HG03025 (cell line): Measurements from ENCODE around the gene FOXL1.

Source experiments
- ATAC-seq: cut with Tn5 transposase; IDR thresholded peaks from one replicate; pipeline ENCODE4 v1.9.1; 2021; ENCODE audit warnings: mild to moderate bottlenecking, moderate library complexity; ENCODE audit not compliant: unreplicated experiment, low FRiP score

Gene FOXL1

DNA sequence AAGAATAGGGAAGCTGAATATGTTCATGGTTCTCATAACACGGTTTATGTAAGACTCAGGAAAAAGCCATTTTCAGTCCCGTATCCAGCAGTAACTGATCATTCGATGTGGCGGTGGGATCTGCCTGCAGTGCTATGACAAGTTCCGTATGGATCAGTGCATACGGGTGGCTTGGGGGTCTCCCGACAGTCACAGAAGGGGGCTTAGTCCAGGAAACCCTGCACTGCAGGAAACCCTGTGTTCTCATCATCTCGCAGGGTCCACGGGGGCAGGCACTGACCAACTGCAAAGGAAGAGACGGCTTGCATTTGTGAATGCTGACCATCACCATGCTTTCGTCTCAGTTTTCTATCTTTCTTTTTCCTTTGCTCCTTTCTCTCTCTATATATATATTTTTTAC is 31.1 kb upstream of the FOXL1 start:
- ATAC-seq, result no peak

DNA sequence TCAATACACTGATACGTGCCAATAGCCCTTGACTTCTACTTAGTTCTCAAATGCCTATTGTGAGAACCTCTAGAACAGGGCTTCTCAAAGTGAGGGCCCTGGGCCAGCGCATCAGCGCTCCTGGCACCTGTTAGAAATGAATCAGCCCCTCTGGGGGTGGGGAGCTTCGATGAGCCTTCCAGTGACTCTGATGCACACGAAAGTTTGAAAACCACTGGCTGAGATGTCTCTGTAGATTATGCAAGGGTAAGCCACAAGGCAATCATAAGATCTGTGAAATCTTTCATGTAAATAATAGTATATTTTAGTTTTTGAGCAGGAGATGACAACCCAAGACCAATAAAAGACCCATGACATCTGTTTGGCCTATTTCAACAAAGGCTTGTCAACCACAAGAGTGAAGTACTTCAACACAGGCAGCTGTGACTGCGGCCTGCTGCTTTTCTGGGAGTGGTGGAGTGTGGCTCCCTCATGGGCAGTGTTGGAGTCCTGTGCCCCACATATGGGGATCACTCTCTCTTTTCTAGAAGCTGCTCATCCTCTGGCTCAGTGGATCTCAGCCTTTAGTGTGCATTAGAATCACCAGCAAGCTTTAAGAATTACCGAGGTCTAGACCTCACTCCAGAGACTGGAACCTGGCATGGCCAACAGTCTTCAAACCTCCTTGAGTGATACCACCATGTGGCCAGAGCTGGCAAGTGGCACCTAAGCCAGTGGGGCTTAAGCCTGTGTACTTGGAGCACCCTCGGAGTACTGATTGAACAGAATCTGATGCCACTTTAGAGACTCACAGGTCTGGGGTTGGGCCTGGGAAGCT is 29.1 kb upstream of the FOXL1 start:
- no peak for ATAC-seq

DNA sequence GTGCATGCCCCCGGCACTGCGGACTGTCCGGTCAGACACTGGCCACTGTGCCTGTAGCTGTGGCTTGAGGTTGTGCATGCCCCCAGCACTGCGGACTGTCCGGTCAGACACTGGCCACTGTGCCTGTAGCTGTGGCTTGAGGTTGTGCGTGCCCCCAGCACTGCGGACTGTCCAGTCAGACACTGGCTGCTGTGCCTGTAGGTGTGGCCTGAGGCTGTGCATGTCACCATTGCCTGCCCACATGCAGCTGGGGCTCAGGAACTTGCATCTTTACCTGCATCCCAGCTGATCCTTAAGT is 28.5 kb upstream of the FOXL1 start:
- no peak for ATAC-seq

DNA sequence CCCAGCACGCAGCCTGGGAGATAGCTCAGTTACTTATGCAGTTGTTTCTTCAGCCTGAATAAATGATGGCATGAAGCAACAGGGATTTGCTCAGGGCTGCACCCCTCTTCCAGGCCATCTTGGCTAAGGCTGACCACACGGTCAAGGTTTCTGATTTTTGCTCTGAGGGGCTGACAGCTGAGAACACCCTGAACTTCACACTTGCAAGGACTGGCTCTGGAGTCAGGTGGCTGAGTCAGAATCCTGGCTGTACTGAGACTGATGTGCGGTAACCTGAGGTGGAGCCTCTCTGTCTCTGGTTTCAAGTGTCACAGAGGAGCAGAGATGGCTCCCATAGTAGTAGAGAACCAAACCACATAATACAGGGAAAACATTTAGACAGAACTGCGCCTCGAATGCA is 28.1 kb upstream of the FOXL1 start:
- ATAC-seq, result no peak

DNA sequence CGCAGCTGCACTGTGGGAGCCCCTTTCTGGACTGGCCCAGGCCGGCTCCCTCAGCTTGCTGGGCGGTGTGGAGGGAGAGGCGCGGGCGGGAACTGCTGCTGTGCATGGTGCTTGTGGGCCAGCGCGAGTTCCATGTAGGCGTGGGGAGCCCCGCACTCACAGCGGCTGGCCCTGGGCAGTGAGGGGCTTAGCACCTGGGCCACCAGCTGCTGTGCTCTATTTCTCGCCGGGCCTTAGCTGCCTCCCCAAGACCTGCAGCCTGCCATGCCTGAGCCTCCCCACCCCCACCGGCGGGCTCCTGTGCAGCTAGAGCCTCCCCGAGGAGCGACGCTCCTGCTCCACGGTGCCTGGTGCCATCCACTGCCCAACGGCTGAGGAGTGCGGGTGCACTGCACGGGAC is 25.0 kb upstream of the FOXL1 start:
- no peak for ATAC-seq

DNA sequence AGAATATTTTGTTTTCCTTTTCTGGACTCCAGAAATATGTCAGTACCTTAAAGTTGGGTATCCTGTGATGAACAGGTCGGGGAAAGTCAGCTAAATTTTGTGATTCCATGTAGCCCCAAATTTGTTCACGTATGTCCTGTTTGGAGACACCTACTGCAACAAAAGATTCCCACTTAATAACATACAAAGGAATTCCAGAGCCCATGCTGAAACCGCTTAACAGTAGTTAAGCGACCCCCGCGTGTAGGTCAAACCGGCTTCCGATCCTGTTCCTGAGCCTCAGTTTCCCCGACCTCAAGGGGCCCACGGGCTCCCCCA is 23.8 kb upstream of the FOXL1 start:
- no peak for ATAC-seq

DNA sequence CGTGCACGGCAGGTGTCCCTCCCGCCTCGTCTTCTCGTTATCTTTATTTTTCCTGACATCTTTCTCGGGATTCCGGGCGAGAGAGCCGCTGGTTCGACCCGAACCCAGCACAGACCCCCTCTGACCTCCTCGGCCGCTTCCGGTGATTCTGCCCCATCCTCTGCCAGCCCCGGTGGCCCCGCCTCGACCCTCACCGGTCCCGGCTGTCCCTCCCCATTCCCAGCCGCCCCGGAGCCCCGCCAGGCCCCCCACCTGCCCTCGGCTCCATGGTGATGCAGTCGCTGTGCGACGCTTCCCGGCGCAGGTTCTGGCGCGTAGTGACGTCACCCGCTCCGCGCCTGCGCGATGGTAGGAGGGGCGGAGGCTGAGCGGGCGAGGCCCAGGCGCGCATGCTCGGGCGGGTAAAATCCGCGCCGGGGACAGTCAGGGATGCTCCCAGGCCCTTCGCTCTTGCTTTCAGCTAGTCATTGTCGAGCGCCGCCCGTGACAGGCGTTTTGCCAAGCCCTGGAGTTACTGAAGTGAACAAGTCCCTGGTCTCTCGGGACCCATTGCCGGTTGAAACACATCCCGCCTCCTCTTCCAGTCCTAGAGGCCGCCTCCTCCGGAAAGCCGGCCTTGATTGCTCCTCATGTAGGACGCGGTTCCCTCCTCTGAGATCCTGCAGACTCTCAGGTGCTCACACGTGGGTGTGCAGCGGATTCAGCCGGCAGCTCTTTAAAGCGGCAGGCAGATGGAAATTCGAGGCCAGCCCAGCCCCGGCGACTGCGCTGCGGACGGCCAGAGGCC is 23.2 kb upstream of the FOXL1 start, which contains the start of gene MTHFSD:
Gene MTHFSD (minus strand): TSS at position 319 of the 787 bp plus-strand sequence. CDS start 51 bp downstream, at position 268.
- peak; percentile 85 for ATAC-seq

DNA sequence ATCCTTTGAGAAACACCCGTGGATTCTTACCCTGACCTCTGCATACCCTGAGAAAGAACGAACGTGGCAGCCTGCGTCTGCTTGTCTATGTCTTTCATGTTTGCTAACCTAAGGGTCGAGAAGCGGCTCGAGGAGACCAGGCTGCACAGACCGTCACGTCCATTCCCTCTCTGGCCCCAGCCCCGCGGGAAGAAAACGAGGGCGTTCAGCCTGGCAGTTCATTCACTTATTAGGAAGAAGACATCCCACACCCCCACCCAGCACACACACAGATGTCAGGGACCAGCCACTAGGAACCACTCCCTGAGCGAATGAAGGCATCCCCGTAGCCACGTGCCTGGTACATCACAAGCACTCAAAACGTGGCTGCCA is 22.7 kb upstream of the FOXL1 start:
- no peak for ATAC-seq

DNA sequence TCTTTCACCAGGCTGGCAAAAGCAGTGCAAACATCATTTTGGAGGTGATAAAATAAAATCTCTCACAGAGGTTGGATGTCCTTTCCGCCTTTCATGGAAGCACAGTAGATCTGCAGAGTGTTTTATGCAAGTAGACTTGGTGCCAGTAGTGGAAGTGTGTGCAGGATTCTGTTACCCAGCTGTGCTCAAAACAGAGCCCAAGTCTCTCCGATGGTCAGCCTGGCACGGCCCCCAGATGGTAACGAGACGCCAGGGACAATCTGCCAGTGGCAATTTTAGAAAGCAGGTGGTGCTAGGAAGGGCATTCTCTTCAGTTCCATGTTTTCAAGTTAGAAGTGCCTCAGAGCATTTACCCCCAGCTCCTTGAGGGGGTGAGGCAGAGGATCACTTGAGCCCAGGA is 21.8 kb upstream of the FOXL1 start:
- no peak for ATAC-seq

DNA sequence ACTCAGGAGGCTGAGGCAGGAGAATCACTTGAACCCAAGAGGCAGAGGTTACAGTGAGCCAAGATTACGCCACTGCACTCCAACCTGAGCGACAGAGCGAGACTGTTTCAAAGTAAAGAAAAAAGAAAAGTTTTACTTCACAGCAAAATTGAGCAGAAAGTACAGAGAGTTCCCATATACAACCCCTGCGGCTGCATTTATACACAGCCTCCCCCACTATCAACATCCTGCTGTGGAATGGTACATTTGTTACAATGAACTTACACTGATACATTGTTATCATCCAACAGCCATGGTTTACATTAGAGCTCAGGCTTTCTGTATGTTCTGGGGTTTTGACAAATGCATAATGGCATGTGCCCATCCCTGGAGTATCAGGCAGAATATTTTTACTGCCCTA is 20.8 kb upstream of the FOXL1 start:
- ATAC-seq, result no peak

DNA sequence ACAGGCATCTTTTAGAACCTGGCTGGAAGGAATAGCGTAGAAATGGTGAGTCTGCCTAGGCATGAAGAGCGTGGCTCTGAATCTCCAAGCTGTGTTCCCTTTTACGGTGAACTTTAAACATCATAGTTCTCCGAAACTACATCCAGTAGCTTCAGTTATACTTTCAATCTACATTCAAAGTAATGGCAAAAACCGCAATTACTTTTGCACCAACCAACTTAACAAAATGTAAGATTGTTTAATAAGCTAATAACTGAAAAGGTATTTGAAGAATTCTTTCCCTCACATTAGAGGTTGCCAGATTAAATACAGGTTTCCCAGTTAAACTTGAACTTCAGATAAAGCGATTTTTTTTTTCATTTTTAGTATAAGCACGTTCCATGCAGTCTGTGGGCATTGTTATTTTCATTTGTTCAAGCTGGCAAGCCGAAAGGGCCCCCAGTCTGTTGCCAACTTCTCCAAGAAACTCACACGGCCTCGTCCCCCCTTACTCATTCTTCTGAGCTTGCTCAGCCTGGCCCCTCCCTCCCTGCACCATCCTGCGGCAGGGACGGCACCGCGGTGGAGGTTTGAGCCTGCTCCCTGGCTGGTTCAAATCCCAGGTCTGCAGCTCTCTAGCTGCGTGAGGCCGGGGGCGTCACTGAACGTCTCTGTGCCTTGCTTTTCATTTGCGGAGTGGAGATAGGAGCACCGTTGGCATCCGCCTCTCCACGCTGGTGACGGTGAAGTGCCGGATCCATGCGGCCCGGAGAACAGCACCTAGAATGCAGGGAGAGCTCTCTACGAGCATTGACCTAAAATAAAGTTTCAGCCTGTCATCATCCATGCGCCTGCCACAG is 19.8 kb upstream of the FOXL1 start:
- no peak for ATAC-seq

DNA sequence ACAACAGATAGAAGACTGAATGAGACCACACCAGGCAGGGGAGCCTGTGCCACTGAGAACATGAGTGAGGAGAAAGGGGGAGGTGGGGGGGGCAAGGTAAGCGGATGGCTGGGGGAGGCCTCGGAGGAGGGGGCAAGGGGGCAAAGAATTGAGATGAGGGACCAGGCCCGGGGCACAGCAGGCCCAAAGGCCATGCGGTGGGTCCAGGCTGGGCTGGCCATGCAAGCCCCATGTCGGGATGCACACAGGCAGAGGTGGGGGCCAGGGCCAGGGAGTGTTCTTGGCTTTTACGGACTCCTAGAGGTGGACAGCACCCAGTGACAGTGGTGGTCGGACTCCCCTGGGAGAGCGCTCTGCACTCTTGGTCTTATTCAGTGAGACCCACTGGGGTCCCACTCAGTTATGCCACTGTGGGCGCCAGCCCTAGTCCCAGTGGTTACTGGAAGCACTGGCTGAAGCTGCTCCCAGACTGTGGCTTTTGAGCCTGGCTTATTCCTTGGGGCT is 18.5 kb upstream of the FOXL1 start:
- ATAC-seq, result no peak

DNA sequence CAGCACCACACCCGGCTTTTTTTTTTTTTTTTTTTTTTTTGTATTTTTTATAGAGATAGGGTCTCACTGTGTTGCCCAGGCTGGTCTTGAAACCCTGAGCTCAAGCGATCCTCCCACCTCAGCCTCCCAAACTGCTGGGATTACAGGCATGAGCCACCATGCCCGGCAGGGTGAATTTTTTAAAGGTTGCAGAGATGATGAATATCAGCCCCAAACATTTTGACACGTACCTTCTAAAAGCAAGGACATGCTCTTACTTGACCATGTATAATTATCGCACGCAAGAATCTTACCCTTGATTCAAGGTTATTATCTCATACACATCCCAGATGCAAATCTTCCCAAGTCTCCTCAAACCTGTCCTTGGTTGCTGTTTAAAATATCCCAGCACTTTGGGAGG is 16.0 kb upstream of the FOXL1 start:
- ATAC-seq, result no peak

DNA sequence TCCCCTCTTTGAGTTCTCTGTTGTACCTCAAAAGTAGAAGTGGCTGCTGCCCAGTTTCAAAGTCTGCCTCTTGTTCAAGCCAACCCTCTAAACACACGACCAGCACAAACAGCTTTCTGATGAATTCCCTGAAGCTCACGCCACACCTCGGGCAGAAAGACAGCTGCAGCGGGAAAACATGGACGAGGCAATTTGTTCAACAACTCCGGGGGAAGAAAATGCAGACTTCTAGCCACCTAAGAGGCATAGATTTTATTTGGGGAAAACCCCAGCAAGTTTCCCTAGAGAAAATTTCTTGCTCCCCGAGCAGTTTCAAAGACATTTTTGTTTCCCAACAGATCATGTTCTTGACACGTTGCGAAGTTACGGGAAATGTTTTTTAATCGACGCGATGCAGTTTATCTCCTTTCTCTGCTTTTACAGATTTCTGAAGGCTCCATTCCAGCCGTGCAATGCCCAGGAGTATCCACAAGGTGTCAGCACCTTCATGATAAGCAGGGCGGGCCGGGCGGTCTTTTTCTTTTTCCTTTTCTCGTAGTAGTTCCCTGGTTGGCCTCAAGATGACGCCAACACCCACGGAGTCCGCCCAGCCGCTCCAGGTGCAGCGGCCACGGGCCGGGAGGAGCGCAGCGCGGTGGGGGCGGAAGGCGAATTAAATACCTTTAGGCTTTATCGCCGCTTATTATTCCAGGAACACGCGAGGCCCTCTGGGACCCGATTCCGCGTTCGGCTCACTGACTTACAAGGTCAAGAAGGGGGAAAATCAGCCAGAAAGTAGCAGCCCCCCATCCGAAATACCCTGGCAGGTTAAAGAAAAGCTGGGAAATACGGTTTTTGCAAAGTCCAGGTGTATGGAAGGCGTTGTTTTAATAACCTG is 14.6 kb upstream of the FOXL1 start:
- ATAC-seq, result no peak

DNA sequence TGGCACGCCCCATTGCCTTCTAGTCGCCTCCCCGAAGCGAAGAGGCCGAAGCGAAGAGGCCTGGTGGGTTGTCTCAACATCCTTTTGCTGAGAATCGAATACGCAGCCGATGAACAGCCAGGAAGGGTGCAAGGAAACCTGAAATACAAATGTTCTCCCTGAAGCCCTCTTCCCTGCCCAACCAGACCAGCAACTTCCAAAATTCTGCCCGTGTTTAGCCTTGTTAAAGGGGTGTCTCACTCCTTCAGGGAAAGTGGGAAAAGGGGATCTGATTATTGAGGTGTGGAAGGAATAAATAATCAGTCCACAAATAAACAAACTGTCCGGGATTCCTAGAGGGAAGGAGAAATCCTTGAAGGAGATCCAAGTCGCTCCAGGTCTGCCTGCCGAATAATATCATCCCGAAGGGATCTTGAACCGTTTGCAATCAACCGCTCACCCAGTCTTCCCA is 13.1 kb upstream of the FOXL1 start:
- ATAC-seq, result no peak

DNA sequence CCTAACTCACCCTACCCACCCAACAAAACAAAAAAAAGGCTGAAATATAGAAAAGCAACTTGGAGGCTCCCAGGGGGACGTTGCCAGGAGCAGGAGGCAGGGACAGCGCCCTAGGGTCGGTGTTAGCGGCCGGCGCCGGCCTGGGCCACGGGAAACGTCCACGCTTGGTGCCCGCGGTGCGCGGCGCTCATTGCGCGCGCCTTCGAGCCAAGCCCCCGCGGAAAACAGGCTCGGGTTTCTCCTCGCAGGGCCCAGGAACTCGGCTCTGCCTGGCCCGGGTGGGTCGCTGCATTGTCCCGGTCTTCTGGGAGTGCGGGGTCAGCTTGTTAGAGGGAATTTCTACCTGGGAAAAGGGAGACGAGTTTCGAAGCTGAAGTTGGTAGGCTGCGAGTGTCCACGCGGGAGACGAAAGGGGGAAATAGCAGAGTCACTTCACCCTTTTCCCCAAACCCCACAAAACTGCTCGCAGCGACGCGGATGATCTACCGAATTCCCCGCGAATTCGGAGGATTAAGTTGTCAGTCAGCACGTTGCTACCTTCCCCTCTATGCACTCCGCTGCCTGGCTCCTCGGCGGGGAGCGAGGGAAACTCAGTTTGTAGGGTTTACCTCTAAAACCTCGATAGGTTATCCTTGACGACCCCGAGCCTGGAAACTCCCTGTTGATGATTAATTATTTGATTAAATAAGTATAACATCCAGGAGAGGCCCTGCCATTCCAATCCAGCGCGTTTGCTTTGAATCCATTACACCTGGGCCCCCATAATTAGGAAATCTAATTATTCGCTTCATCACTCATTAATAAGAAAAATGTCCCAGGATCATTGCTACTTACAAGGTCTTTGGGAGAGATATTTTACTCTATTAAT is 12.5 kb upstream of the FOXL1 start:
- no peak for ATAC-seq

DNA sequence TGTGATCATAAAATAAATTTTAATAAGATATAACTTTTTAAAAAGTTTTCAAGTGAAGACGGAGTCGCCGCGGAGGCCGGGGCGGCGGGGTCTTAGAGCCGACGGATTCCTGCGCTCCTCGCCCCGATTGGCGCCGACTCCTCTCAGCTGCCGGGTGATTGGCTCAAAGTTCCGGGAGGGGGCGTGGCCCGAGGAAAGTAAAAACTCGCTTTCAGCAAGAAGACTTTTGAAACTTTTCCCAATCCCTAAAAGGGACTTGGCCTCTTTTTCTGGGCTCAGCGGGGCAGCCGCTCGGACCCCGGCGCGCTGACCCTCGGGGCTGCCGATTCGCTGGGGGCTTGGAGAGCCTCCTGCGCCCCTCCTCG is 11.8 kb upstream of the FOXL1 start, which contains the start of gene FOXC2:
Gene FOXC2 (plus strand): TSS at position 229 of the 365 bp plus-strand sequence. CDS start 507 bp downstream, outside the sequence.
- ATAC-seq, result no peak

DNA sequence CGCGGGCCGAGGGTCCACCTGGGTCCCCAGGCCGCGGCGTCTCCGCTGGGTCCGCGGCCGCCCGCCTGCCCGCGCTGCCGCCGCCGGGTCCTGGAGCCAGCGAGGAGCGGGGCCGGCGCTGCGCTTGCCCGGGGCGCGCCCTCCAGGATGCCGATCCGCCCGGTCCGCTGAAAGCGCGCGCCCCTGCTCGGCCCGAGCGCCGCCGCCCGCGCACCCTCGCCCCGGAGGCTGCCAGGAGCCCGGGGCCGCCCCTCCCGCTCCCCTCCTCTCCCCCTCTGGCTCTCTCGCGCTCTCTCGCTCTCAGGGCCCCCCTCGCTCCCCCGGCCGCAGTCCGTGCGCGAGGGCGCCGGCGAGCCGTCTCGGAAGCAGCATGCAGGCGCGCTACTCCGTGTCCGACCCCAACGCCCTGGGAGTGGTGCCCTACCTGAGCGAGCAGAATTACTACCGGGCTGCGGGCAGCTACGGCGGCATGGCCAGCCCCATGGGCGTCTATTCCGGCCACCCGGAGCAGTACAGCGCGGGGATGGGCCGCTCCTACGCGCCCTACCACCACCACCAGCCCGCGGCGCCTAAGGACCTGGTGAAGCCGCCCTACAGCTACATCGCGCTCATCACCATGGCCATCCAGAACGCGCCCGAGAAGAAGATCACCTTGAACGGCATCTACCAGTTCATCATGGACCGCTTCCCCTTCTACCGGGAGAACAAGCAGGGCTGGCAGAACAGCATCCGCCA is 11.2 kb upstream of the FOXL1 start:
- ATAC-seq, result no peak
